OCI-LY7 (cell line): ENCODE results near the gene HOMER3. TPM values are rescaled to one million over a fixed set of nuclear protein-coding genes. Genes with fewer than 3 reads are reported as not detected.

ENCODE experiments used
- BruUV-seq: library from RNA; stranded (reverse); fragments of 400-500 nt; replicated peaks from 2 replicates; lab custom pipeline; 2021; lab: Mats Ljungman, UMichigan
- CTCF ChIA-PET: fragments of 300-600 bp; sonication (Branson Sonifier 250); formaldehyde crosslinking; loops from one replicate; lab custom pipeline; 2022; ENCODE audit warnings: antibody characterized with exemption; ENCODE audit not compliant: unreplicated experiment; lab: Charles Lee
- POLR2A ChIA-PET: fragments of 300-600 bp; sonication (Branson Sonifier 250); formaldehyde crosslinking; loops from one replicate; lab custom pipeline; 2022; ENCODE audit warnings: antibody characterized with exemption; lab: Charles Lee
- DNase-seq: peaks from one replicate; pipeline ENCODE4 v3.0.0-alpha.2; 2015; ENCODE audit warnings: low spot score
- H2AFZ ChIP-seq: fragments of 200-600 bp; sonication (generic), shearing (Covaris generic); 2 replicates; pipeline ENCODE4 v1.6.1; 2014; ENCODE audit warnings: mild to moderate bottlenecking, antibody characterized with exemption, low read length, moderate library complexity
- H3K27ac ChIP-seq: fragments of 200-600 bp; sonication (generic); 2 replicates; pipeline ENCODE4 v1.5.1; 2014; ENCODE audit warnings: mixed run types, low read depth, mild to moderate bottlenecking, moderate library complexity, low read length, inconsistent platforms; ENCODE audit not compliant: poor library complexity, severe bottlenecking
- H3K36me3 ChIP-seq: fragments of 200-600 bp; sonication (generic); 2 replicates; pipeline ENCODE4 v1.6.1; 2014; ENCODE audit warnings: mild to moderate bottlenecking, antibody characterized with exemption, low read length, moderate library complexity, mixed read lengths; ENCODE audit not compliant: insufficient read depth
- H3K4me1 ChIP-seq: fragments of 200-600 bp; sonication (generic); 2 replicates; pipeline ENCODE4 v1.5.1; 2014; ENCODE audit warnings: mild to moderate bottlenecking, low read length; ENCODE audit not compliant: insufficient read depth, poor library complexity, severe bottlenecking
- H3K4me2 ChIP-seq: fragments of 200-600 bp; sonication (generic); 2 replicates; pipeline ENCODE4 v1.6.1; 2014; ENCODE audit warnings: mild to moderate bottlenecking, low read length
- H3K4me3 ChIP-seq: fragments of 200-600 bp; sonication (generic); 2 replicates; pipeline ENCODE4 v1.5.1; 2014; ENCODE audit warnings: mild to moderate bottlenecking, low read depth, low read length; ENCODE audit not compliant: poor library complexity, severe bottlenecking
- H3K79me2 ChIP-seq: fragments of 200-600 bp; sonication (generic); 2 replicates; pipeline ENCODE4 v1.6.1; 2016; ENCODE audit warnings: low read depth, mild to moderate bottlenecking, low read length, moderate library complexity, mixed read lengths; ENCODE audit not compliant: insufficient read depth
- H3K9me2 ChIP-seq: fragments of 200-600 bp; sonication (generic); 2 replicates; pipeline ENCODE4 v1.6.1; 2016; ENCODE audit warnings: mild to moderate bottlenecking, low read length, mixed read lengths; ENCODE audit not compliant: insufficient read depth
- H3K9me3 ChIP-seq: fragments of 200-600 bp; sonication (generic); 2 replicates; pipeline ENCODE4 v1.6.1; 2014; ENCODE audit warnings: mild to moderate bottlenecking, mixed run types, low read length, mixed read lengths
- H4K20me1 ChIP-seq: fragments of 200-600 bp; sonication (generic); 2 replicates; pipeline ENCODE4 v1.6.1; 2014; ENCODE audit warnings: mild to moderate bottlenecking, antibody characterized with exemption, low read length, moderate library complexity, mixed read lengths; ENCODE audit not compliant: insufficient read depth
- CTCF ChIP-seq: fragments of 200-600 bp; sonication (generic); conservative IDR thresholded peaks from 2 replicates; pipeline ENCODE4 v1.5.1; 2014; ENCODE audit warnings: mild to moderate bottlenecking, antibody characterized with exemption, low read length, moderate library complexity, mixed read lengths
- EZH2phosphoT487 ChIP-seq: fragments of 200-600 bp; sonication (generic); IDR thresholded peaks from 2 replicates; pipeline ENCODE4 v1.6.1; 2018; ENCODE audit warnings: low read depth, borderline replicate concordance, mild to moderate bottlenecking, mixed run types, antibody characterized with exemption, low read length, moderate library complexity, mixed read lengths
- intact Hi-C: fragments of 100-400 bp; cut with micrococcal nuclease; formaldehyde crosslinking; loops from one replicate; pipeline ENCODE4 v1.10.0; 2022; ENCODE audit not compliant: unreplicated experiment
- total RNA-seq, 2 experiments: library from RNA; depleted of rRNA in 1 of 2; stranded (reverse); fragments of >200 nt in 1 of 2; shearing (Covaris generic) in 1 of 2; gene quantifications; 2 replicates each; pipeline ENCODE4 v1.2.3, GENCODE V29; 2014 to 2022

The HOMER3 gene
- total RNA-seq, 2 experiments from 2014 or later, result 15.5 to 16.1 TPM

DNA sequence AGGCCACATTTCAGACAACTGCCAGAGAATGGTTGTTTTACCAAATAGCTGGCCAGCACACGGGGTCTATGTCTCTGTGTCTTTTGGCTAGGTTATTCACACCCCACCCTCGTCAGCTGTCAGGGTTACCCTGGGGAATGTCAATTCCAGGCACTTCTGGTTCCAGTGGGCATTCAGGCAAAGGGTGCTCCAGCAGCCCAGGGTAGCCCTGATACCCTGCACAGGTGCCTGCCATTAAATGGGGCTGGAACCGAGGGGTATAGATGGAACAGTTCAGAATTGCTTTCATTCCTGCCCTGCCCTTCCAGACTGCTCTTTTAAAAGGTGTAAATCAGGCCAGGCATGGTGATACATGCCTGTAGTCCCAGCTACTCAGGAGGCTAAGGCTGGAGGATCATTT is 43.2 kb upstream of the HOMER3 start:
- no peak overlapping the region for H3K4me3 ChIP-seq
- ChIA-PET POLR2A (no interaction called here), CTCF (interaction anchor here (0.5 kb wide), 1 partner anchor 10 kb away, joined by 3 read pairs; no protein-coding TSS in a partner anchor)
- no peak overlapping the region for H3K27ac ChIP-seq
- no peaks in the 10 kb centered on the region for H3K9me2 ChIP-seq
- BruUV-seq, result no TSS peak
- H3K4me1 ChIP-seq, result no peaks in the 10 kb centered on the region
- no peak overlapping the region for H2AFZ ChIP-seq
- no peaks in the 10 kb centered on the region for H3K79me2 ChIP-seq
- H3K36me3 ChIP-seq, result no peaks in the 10 kb centered on the region
- intact Hi-C loops, result no loop called here
- DNase-seq, result no peak
- H3K9me3 ChIP-seq, result no peaks in the 10 kb centered on the region
- H4K20me1 ChIP-seq, result no peaks in the 10 kb centered on the region
- H3K4me2 ChIP-seq, result no peak overlapping the region
- TF ChIP-seq EZH2phosphoT487, result no peak
- TF ChIP-seq CTCF, result no peak

GRCh38 chr19:18982669-18983068 is 41.7 kb upstream of the HOMER3 start:
- CTCF ChIA-PET, result no interaction called here

More at GRCh38 chr19:18982669-18983068, 41.7 kb upstream of the HOMER3 start:
- no peak overlapping the region for H3K4me3 ChIP-seq
- no peaks in the 10 kb centered on the region for H3K9me3 ChIP-seq
- H3K27ac ChIP-seq, result no peak overlapping the region
- no peaks in the 10 kb centered on the region for H3K36me3 ChIP-seq
- no peaks in the 10 kb centered on the region for H3K79me2 ChIP-seq
- no peaks in the 10 kb centered on the region for H4K20me1 ChIP-seq
- no peaks in the 10 kb centered on the region for H3K9me2 ChIP-seq
- no peaks in the 10 kb centered on the region for H3K4me1 ChIP-seq
- no peak overlapping the region for H3K4me2 ChIP-seq
- intact Hi-C loops, result no loop called here
- no peak overlapping the region for H2AFZ ChIP-seq
- DNase-seq, result no peak
- BruUV-seq, result no TSS peak
- POLR2A ChIA-PET, result interaction anchor here (0.5 to 1.2 kb wide), 4 partner anchors 45 to 103 kb away, joined by 3 to 4 read pairs (median 4); partner anchors contain the start of genes COPE and DDX49
- TF ChIP-seq EZH2phosphoT487 (no peak), CTCF (no peak)
